Suppressor macrophage treated with lipopolysaccharide for 4 hours (primary cell): ENCODE data around the gene PAIP2B.

Experiments used
- DNase-seq: peaks from one replicate; pipeline ENCODE4 v3.0.0-alpha.2; 2020

PAIP2B gene

DNA sequence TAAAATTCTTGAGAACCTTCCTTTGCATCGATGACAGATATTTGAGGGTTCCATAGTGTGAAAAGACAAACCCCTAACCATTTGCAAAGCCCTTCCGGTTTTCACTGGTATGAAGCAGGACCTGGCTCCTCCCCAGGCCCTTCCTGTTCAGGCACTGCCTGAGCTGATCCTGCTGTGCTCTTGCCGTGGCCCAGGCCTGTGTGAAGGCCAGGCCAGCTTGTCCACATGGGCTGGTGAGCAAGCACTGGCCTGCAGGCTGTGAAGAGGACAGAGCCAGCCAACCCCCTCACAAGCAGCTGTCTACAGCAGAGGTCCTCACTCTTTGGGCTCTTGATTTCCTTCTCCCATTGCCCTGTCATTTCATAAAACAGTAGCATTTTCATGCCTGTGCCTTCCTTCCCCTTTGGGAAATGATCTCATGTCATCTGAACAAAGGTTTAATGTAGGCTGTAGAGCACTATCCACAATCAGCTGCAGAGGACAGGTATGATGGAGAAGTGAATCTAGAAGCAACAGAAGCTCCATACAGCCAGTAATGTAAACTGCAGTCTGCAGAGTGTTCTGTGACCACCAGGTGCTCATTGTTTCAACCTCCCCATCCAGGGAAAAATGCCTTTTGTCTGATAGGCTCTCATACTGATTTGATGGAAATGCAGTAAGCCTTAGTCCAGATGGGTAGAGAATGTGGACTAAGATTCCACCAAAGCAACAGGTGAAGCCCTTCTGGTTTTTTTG is 76.7 kb downstream of the PAIP2B start:
- DNase-seq: no peak

DNA sequence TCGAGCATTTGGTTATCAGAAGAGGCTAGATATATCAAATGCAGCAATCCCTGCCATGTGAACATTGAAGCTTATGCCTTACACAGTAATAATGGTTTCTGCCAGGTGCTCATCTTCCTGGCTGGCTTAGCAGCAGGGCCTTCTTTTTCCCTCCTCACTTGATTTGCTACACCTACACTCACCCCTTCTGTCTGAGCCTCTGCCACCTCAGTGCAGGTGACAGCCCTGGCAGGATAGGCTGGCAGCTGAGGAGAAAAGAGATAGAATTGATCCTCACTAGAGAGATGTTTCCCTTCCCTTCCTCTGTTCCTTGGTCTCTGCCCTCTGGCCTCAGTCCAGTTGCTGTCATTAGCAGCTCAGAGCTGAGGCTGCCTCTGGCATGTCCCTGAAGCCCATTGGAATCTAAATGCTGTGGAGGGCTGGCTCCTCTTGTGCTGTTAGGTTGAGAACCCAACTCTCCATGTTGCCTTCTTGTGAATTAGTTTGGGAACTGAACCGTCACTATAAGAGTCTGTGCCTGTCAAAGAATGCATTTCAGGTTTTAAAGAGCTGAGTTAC is 78.3 kb downstream of the PAIP2B start:
- no peak for DNase-seq

- no peak for DNase-seq
Measured at GRCh38 chr2:71143782-71144181, 83.1 kb downstream of the PAIP2B start.

DNA sequence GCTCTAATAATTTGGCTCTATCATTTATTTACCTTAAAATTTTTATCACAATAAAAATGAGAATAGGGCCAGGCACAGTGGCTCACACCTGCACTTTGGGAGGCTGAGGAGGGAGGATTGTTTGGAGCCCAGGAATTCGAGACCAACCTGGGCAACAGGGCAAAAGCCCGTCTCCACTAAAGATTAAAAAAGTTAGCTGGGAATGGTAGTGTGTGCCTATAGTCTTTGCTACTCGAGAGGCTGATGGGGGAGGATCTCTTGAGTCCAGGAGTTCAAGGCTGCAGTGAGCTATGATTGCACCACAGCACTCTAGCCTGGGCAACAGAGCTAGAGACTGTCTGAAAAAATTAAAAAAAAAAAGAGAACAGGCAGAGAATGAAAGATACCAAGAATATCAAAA is 90.7 kb downstream of the PAIP2B start:
- no peak for DNase-seq

DNA sequence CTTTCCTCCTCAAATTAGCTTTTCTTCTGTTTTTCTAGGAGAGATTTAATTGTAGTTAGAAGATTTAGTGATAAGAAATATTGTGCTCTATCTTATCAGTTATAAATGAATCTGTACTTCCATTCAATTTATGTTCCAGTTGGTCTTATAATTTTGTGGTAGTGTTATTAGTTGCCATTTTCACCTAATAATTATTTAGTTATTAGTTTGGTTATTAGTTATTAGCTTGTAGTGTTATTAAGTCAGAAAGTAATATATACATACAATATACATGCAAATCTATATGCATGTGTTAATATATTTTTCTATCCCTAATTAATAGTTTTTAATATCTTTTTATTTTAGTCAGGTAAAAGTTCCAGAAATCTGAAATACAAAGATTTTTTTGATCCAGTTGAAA is 93.3 kb downstream of the PAIP2B start:
- DNase-seq: no peak
